ENCODE measurements around the gene C16orf95. TPM values are rescaled to one million over a fixed set of nuclear protein-coding genes. Genes with fewer than 3 reads are reported as not detected.
"Not testable (repeated sequence)": the region's sequence is repeated elsewhere in the genome, so short reads cannot be mapped to it uniquely, and the experiment has no call there.

Gene C16orf95
- total RNA-seq, 1 donor, result 3.4 TPM

GRCh38 chr16:87342978-87343752 lies 26.0 kb upstream of the C16orf95 start:
- no peak for TF ChIP-seq CTCF (IDR thresholded peaks at IDR 0.05; ENCODE audit: insufficient read depth, low read length)
- H3K4me3 ChIP-seq (ENCODE audit: low read depth, low read length), result no peak overlapping the region
- DNase-seq (ENCODE audit: low read depth), result no peak

GRCh38 chr16:87342504-87342903 lies 25.3 kb upstream of the C16orf95 start:
- no peak for DNase-seq (ENCODE audit: low read depth)
- no peak for TF ChIP-seq CTCF (IDR thresholded peaks at IDR 0.05; ENCODE audit: insufficient read depth, low read length)
- H3K4me3 ChIP-seq (ENCODE audit: low read depth, low read length), result no peak overlapping the region

GRCh38 chr16:87340198-87340597 lies 23.0 kb upstream of the C16orf95 start:
- no peak for DNase-seq (ENCODE audit: low read depth)
- TF ChIP-seq CTCF (IDR thresholded peaks at IDR 0.05; ENCODE audit: insufficient read depth, low read length), result no peak
- H3K4me3 ChIP-seq (ENCODE audit: low read depth, low read length), result no peak overlapping the region

GRCh38 chr16:87339724-87340105 lies 22.5 kb upstream of the C16orf95 start:
- H3K4me3 ChIP-seq (ENCODE audit: low read depth, low read length); DNase-seq (ENCODE audit: low read depth): not testable (repeated sequence)

- no peak overlapping the region for H3K4me3 ChIP-seq (ENCODE audit: low read depth, low read length)
- TF ChIP-seq CTCF (IDR thresholded peaks at IDR 0.05; ENCODE audit: insufficient read depth, low read length), result no peak
- no peak for DNase-seq (ENCODE audit: low read depth)
Measured at GRCh38 chr16:87339086-87339723, 22.0 kb upstream of the C16orf95 start.

GRCh38 chr16:87338155-87338765 lies 21.1 kb upstream of the C16orf95 start:
- DNase-seq (ENCODE audit: low read depth), result no peak
- H3K4me3 ChIP-seq (ENCODE audit: low read depth, low read length), result no peak overlapping the region
- no peak for TF ChIP-seq CTCF (IDR thresholded peaks at IDR 0.05; ENCODE audit: insufficient read depth, low read length)

GRCh38 chr16:87337262-87337771 lies 20.1 kb upstream of the C16orf95 start:
- TF ChIP-seq CTCF (IDR thresholded peaks at IDR 0.05; ENCODE audit: insufficient read depth, low read length), result no peak
- no peak overlapping the region for H3K4me3 ChIP-seq (ENCODE audit: low read depth, low read length)
- no peak for DNase-seq (ENCODE audit: low read depth)

Data from fibroblast of the aortic adventitia (primary cell).